ENCODE data around the gene FBN3.

FBN3 gene

GRCh38 chr19:8089664-8090601 is 59.5 kb downstream of the FBN3 start:
- no peak for DNase-seq (ENCODE audit: low read depth)

- DNase-seq (ENCODE audit: low read depth), result no peak
Measured at GRCh38 chr19:8088752-8089663, 60.4 kb downstream of the FBN3 start.

GRCh38 chr19:8087876-8088275 is 61.5 kb downstream of the FBN3 start:
- DNase-seq (ENCODE audit: low read depth), result no peak

- no peak for DNase-seq (ENCODE audit: low read depth)
Measured at GRCh38 chr19:8086849-8087248, 62.5 kb downstream of the FBN3 start.

GRCh38 chr19:8085598-8086408 is 63.6 kb downstream of the FBN3 start:
- DNase-seq (ENCODE audit: low read depth), result no peak

GRCh38 chr19:8084152-8084551 is 65.2 kb downstream of the FBN3 start:
- DNase-seq (ENCODE audit: low read depth), result no peak

GRCh38 chr19:8083141-8083540 is 66.3 kb downstream of the FBN3 start:
- DNase-seq (ENCODE audit: low read depth), result no peak

GRCh38 chr19:8081569-8082550 is 67.5 kb downstream of the FBN3 start:
- no peak for DNase-seq (ENCODE audit: low read depth)

GRCh38 chr19:8080832-8081231 is 68.6 kb downstream of the FBN3 start:
- DNase-seq (ENCODE audit: low read depth), result no peak

- no peak for DNase-seq (ENCODE audit: low read depth)
Measured at GRCh38 chr19:8079988-8080387, 69.4 kb downstream of the FBN3 start.

- DNase-seq (ENCODE audit: low read depth), result no peak
Measured at GRCh38 chr19:8075158-8076074, 74.0 kb downstream of the FBN3 start.

- no peak for DNase-seq (ENCODE audit: low read depth)
Measured at GRCh38 chr19:8074501-8074900, 74.9 kb downstream of the FBN3 start.

- DNase-seq (ENCODE audit: low read depth), result no peak
Measured at GRCh38 chr19:8071912-8072311, 77.5 kb downstream of the FBN3 start.

- no peak for DNase-seq (ENCODE audit: low read depth)
Measured at GRCh38 chr19:8069096-8069973, 80.1 kb downstream of the FBN3 start.

- no peak for DNase-seq (ENCODE audit: low read depth)
Measured at GRCh38 chr19:8065875-8066261, 83.5 kb downstream of the FBN3 start.

- DNase-seq (ENCODE audit: low read depth), result no peak
Measured at GRCh38 chr19:8064911-8065874, 84.2 kb downstream of the FBN3 start.

GRCh38 chr19:8057545-8058270 is 91.7 kb downstream of the FBN3 start:
- DNase-seq (ENCODE audit: low read depth), result no peak

Measured in ELR (cell line).